T-helper 1 cell treated with Interleukin-12 subunit alpha and Interleukin-12 subunit beta and Interleukin-4 antibody, amounts not matched to agents 30 μg/mL and 1 μg/mL, for 36 hours (primary cell): ENCODE data around the gene CYB5R4.

Experiments
- H3K27ac Mint-ChIP-seq: one replicate; pipeline ENCODE4 v1.8.0; 2021; ENCODE audit warnings: mild to moderate bottlenecking, mixed read lengths
- H3K27me3 Mint-ChIP-seq: one replicate; pipeline ENCODE4 v1.8.0; 2021; ENCODE audit warnings: low read depth, mixed read lengths
- H3K36me3 Mint-ChIP-seq: one replicate; pipeline ENCODE4 v1.8.0; 2021; ENCODE audit warnings: low read depth, mixed read lengths
- H3K4me1 Mint-ChIP-seq: one replicate; pipeline ENCODE4 v1.8.0; 2021; ENCODE audit warnings: low read depth, mixed read lengths
- H3K4me3 Mint-ChIP-seq: one replicate; pipeline ENCODE4 v1.8.0; 2021; ENCODE audit warnings: mild to moderate bottlenecking, moderate library complexity, mixed read lengths
- H3K9me3 Mint-ChIP-seq: one replicate; pipeline ENCODE4 v1.8.0; 2021; ENCODE audit warnings: mixed read lengths

The CYB5R4 gene

DNA sequence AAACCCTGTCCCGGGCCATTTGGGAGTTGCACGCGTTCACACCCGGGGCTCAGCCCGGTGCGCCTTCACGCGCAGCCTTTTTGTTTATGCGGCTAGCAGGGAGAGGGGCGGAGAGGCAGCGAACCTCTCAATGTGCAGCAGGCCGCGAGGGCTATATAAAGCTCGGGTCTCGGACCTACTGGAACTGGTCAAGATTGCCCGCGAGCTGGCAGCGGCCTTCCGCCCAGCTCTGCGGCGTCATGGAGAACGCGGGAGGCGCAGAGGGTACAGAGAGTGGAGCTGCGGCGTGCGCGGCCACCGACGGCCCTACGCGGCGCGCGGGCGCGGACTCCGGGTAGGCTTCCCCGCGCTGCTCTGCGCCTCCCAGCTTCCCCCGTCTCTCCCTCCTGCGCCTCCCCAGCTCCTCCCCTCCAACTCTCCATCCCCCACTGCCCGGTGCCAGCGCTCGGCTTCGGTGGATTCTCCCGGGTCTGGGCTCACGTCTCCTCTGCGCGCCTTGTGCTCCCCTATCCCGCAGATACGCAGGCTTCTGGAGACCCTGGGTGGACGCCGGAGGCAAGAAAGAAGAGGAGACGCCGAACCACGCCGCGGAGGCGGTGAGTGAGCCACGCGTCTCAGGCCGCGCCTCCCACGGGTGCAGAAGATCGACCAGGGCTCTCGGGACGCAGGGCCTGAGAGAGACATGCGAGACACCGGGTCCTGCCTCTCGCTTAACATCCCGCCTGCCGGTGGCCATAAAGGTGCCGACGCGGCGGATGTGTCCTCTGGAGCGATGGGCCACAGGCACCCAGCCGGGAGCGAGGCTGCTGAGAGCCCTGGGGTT lies 6.1 kb upstream of the CYB5R4 start, which contains the start of gene RIPPLY2:
RIPPLY2 (plus strand) TSS at position 183 of the 823 bp plus-strand sequence; CDS start at position 240, 57 bp downstream.
- Mint-ChIP-seq H3K9me3 (no peaks in the 10 kb centered on the region), H3K4me3 (peak within 1 kb of the TSS; percentile 43), H3K36me3 (peaks cover 2% of the 10 kb centered on the region), H3K4me1 (peaks cover 3% of the 10 kb centered on the region), H3K27me3 (peaks cover 69% of the 10 kb centered on the region), H3K27ac (no peak within 1 kb of the TSS)

DNA sequence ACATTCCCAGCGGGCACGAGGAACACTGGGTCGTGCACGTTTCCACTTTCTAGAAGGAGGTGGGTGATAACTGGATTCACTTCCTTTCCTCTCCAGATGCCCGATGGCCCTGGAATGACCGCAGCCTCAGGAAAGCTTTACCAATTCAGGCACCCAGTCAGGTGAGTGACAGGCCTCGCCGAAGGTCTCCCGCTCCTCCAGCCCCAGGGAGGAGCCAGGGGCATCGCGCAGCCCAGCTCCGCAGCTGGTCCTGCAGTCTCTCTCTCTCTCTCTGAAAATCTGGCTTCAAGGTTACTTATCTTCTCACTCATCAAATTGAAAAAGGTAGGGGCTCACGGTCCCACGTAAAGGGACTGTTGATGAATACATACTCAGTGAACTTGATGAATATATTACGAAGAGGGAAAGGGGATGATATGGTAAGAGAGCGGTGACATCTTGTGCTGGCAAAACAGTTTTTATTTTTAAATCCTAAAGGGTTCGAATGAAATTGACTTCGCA lies 5.4 kb upstream of the CYB5R4 start:
- H3K9me3 Mint-ChIP-seq, result no peaks in the 10 kb centered on the region
- H3K27ac Mint-ChIP-seq, result no peak overlapping the region
- H3K36me3 Mint-ChIP-seq, result peaks cover 2% of the 10 kb centered on the region
- H3K4me1 Mint-ChIP-seq, result peaks cover 6% of the 10 kb centered on the region
- H3K4me3 Mint-ChIP-seq, result peak overlapping the region; percentile 33
- H3K27me3 Mint-ChIP-seq, result peaks cover 64% of the 10 kb centered on the region

DNA sequence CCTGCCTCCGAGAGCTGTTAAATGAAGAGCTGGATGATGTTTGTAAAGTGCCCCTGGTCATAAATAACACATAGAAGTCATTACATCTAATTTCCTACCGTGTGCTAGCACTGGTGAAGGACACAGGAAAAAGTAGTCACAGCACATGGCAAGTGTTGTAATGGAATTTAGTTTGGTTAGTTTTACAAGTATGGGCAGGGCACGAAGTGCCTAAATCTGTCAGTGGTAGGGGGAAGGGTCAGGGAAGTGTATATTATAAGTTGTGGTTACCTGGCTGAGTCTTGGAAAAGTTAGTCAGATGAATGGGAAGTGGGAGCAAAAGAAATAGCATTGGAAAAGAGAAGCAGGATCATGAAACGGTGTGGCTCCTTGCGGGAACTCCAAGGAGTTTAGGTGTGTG lies 4.7 kb upstream of the CYB5R4 start:
- no peaks in the 10 kb centered on the region for H3K9me3 Mint-ChIP-seq
- peaks cover 2% of the 10 kb centered on the region for H3K36me3 Mint-ChIP-seq
- H3K27me3 Mint-ChIP-seq, result peaks cover 63% of the 10 kb centered on the region
- H3K4me3 Mint-ChIP-seq, result no peak overlapping the region
- no peak overlapping the region for H3K27ac Mint-ChIP-seq
- H3K4me1 Mint-ChIP-seq, result peaks cover 9% of the 10 kb centered on the region

DNA sequence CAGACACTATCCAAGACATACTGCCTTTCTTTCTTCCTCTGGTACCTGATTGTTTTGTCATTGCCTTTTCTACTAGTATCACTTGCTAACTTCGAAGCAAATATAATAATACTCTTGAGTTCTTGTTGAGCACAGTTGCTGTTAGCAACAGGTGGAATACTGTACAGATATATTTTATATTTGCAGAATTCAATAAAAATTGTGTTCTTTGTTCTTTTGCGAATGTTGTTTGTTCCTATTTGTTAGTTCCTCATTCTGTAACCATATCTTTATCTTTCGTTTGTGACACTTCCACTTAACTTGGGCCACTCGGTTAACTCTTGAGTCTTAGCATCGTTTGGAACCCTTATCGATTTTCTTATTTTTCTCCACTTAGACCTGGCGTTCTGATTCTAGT lies 868 bp downstream of the CYB5R4 start:
- Mint-ChIP-seq H3K4me1 (peaks cover 23% of the 10 kb centered on the region), H3K4me3 (peak overlapping the region; percentile 99), H3K27ac (peak overlapping the region; percentile 91)

DNA sequence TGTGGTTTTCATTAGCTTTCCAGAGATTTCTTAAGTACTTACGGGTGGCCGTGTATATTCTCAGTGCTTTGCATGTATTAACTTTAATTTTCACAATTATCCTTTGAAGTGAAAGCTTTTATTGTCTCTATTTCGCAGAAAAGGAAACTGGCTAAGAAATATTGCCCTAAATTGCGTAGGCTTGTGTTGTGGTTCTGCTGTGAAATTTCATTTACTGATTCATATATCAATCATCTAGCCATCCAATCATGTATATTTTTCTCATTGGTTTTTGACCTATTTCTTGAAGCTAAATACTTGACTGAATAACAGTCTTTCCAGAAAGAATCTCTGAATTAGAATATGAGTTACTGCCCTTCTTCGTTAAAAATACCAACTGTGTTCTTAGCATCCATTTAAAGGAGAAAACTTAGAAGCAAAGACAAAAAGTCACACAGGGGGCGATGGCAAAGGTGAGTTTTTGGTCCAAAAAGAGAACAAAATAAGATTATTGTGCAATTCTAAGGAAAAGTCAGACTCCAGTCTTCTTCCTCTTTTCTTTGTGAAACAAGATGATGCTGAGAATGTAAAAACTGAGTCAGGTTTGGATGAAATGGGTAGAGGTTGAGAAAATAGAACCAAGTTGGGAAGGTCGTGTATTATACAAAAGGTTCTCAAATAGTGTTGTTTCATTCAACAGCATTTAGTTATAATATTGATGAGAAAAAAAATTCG lies 1.4 kb downstream of the CYB5R4 start:
- H3K4me1 Mint-ChIP-seq, result peaks cover 23% of the 10 kb centered on the region
- no peak overlapping the region for H3K27ac Mint-ChIP-seq
- peak overlapping the region; percentile 99 for H3K4me3 Mint-ChIP-seq
- H3K27me3 Mint-ChIP-seq, result peaks cover 8% of the 10 kb centered on the region
- H3K36me3 Mint-ChIP-seq, result peaks cover 10% of the 10 kb centered on the region
- no peaks in the 10 kb centered on the region for H3K9me3 Mint-ChIP-seq

More for the DNA sequence above, 868 bp downstream of the CYB5R4 start:
- no peaks in the 10 kb centered on the region for H3K9me3 Mint-ChIP-seq
- H3K36me3 Mint-ChIP-seq, result peaks cover 5% of the 10 kb centered on the region
- H3K27me3 Mint-ChIP-seq, result peaks cover 13% of the 10 kb centered on the region

DNA sequence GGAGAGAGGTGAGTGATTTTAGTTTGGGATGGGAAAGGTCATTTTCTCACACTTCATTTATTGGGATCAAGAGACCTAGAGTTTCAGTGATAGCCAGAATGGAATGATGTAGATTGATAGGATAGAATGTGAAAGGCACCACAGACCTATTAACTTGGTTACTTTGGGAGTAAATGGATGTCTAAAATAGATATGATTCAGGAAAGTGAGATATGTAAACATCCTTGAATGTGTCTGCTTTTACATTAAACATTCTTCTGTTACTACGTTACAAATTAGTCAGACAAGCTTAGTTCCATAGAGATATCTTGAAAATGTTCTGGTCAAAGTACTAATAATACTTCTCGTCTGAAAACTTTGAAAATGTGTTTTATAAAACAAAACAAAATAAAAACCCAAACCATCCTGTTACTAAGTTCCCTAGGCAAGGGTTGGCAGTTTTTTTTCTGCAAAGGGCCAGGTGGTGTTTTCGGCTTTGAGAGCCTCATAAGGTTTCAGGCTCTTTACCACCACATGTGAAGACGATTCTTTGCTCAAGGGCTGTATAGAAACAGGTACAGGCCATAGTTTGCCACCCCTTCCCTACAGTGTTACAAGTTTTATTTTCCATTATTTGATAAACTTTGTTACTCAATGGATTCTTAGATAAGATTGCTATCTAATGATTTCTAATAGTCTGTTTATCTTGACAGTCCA lies 3.4 kb downstream of the CYB5R4 start:
- no peak overlapping the region for H3K4me3 Mint-ChIP-seq
- H3K4me1 Mint-ChIP-seq, result peaks cover 23% of the 10 kb centered on the region
- H3K9me3 Mint-ChIP-seq, result peaks cover 10% of the 10 kb centered on the region
- peaks cover 3% of the 10 kb centered on the region for H3K27me3 Mint-ChIP-seq
- H3K27ac Mint-ChIP-seq, result no peak overlapping the region
- H3K36me3 Mint-ChIP-seq, result peaks cover 28% of the 10 kb centered on the region

DNA sequence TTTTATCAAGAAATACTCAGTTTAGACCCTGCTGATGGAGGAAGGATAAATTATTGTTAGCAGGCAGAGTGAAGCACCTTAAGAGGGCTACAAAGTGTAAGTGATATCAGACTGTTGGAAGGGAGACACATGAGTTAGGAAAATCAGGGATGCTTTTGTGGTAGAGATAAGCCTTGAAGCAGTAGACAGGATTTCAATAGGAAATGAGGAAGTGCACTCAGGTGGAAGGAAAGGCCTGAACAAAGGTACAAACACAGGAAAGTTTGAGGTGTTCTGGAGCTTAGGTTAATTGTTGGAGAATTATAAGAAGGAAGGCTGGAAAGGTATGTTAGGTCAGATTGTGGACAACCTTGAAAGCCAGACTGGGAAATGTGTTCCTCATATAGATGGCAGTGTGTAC lies 7.6 kb downstream of the CYB5R4 start:
- H3K27ac Mint-ChIP-seq, result no peak overlapping the region
- no peak overlapping the region for H3K4me3 Mint-ChIP-seq
- H3K36me3 Mint-ChIP-seq, result peaks cover 41% of the 10 kb centered on the region
- no peaks in the 10 kb centered on the region for H3K27me3 Mint-ChIP-seq
- H3K9me3 Mint-ChIP-seq, result peaks cover 19% of the 10 kb centered on the region
- peaks cover 7% of the 10 kb centered on the region for H3K4me1 Mint-ChIP-seq

DNA sequence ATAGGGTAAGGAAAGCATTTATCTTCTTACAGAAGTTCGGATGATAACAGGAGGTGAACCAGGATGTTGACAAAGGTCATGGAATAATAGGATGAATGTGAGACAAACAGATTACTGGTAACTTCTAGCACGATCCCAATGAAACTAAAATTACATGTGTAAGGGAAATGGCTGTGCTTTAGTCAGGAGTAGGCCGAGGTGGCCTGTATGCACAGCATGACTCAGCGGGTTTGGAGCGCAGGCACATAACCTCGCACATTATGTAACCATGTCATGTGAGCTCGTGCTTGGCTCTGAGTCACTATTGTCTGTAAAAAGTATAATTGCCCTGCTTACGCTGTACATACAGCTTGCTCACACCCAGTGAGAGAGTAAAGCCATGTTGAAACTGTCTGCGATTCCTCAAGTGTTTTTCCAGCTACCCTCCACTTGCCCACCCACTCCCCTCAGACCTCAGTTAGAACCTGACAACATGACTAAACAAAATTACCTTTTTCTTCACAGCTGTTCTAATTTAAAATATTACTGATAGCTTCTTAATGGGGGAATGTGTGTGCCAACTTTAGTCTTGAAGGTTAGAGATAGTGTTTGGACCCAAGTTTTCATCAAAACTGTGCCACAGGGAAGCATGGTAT lies 8.2 kb downstream of the CYB5R4 start:
- peaks cover 41% of the 10 kb centered on the region for H3K36me3 Mint-ChIP-seq
- no peak overlapping the region for H3K27ac Mint-ChIP-seq
- H3K27me3 Mint-ChIP-seq, result no peaks in the 10 kb centered on the region
- no peak overlapping the region for H3K4me3 Mint-ChIP-seq
- peaks cover 19% of the 10 kb centered on the region for H3K9me3 Mint-ChIP-seq
- peaks cover 6% of the 10 kb centered on the region for H3K4me1 Mint-ChIP-seq

DNA sequence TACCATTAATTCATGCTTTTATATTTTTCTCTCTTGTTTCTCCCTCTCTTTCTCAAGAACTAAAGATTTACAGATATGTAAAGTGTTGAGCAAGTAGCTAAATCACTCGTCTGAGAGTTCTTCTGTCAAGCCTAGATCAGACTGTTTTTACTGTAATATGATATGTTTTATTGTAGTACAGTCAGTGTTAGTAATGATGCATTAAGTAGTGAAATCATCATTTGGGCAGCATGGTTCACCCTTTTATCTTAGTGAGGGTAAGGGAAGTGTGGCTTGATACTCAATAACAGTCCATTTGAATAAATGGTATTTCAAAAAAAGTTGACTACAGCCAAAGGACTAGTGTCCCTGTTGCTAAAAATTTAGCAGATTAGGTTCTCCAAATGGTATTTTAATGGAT lies 9.2 kb downstream of the CYB5R4 start:
- H3K4me3 Mint-ChIP-seq, result no peak overlapping the region
- peaks cover 19% of the 10 kb centered on the region for H3K9me3 Mint-ChIP-seq
- peaks cover 41% of the 10 kb centered on the region for H3K36me3 Mint-ChIP-seq
- no peaks in the 10 kb centered on the region for H3K27me3 Mint-ChIP-seq
- H3K4me1 Mint-ChIP-seq, result peaks cover 9% of the 10 kb centered on the region
- no peak overlapping the region for H3K27ac Mint-ChIP-seq

DNA sequence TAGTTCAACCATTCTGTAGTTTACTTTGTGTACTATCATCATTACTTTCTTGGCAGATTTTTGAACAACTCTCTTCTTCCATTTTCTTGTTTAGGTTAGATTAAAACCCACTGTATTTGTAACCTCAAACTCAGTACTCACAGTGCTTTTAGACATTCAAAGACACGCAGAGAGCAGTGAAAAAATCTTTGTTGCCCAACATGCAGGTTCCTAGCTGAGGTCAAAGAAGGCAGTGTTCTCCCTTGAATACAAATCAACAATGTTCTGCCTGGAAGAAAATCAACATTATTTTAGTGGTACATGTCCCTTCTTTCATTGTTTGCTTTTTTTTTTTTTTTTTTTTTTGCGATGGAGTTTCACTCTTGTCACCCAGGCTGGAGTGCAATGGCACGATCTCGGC lies 11.2 kb downstream of the CYB5R4 start:
- H3K27me3 Mint-ChIP-seq, result no peaks in the 10 kb centered on the region
- peaks cover 19% of the 10 kb centered on the region for H3K9me3 Mint-ChIP-seq
- peaks cover 13% of the 10 kb centered on the region for H3K4me1 Mint-ChIP-seq
- peaks cover 34% of the 10 kb centered on the region for H3K36me3 Mint-ChIP-seq
- H3K4me3 Mint-ChIP-seq, result no peak overlapping the region
- H3K27ac Mint-ChIP-seq, result no peak overlapping the region

DNA sequence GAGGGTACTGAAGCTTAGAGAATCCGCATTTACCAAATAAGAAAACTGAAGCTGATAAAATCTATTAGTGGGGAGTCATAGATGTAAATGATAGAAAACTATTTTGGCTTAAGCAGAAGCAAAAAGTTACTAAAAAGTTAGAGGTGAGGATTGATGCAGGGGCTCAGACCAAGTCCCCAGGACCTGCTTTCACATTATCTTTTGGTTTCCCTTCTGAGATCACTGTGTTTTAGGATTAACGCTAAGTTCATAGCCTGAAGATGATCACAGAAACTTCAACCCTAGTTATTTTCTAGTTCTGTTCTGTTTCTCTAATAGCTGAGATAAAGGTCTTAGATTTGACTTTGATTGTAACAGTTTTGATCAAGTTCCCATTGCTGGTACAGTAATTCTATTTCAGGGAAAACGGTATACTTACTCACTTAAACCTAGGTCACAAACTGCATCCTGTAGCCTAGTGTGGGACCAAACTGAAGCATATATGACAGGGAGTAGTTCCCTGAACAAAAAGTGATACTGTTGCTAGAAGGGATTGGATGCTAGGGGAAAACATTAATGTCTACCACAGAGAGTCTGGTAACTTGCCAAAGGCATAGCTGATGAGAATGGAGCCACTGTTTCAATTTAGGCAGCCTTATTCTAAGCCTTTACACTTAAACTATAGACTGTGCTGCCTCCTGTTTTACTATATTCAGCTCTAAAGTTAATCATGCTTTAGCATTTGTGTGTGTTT lies 13.1 kb downstream of the CYB5R4 start:
- H3K27ac Mint-ChIP-seq, result no peak overlapping the region
- H3K27me3 Mint-ChIP-seq, result no peaks in the 10 kb centered on the region
- peaks cover 16% of the 10 kb centered on the region for H3K4me1 Mint-ChIP-seq
- H3K4me3 Mint-ChIP-seq, result no peak overlapping the region
- peaks cover 11% of the 10 kb centered on the region for H3K9me3 Mint-ChIP-seq
- peaks cover 17% of the 10 kb centered on the region for H3K36me3 Mint-ChIP-seq

DNA sequence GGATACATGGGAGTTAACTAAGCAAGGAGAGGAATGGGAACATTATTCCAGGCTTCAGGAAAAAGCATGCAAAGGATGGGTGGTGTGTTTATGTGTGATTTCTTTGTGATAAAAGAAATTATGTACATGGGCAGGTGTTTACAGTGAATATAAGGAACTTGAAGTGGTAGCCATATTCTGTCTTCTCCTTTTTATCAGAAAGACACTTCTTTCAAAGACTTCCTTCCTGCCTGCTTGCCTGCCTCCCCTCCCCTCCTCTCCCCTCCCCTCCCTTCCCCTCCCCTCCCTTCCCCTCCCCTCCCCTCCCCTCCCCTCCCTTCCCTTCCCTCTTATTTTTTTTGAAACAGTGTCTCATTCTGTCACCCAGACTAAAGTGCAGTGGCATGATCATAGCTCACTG lies 14.4 kb downstream of the CYB5R4 start:
- no peaks in the 10 kb centered on the region for H3K9me3 Mint-ChIP-seq
- H3K36me3 Mint-ChIP-seq, result peaks cover 5% of the 10 kb centered on the region
- H3K4me3 Mint-ChIP-seq, result no peak overlapping the region
- H3K4me1 Mint-ChIP-seq, result peaks cover 14% of the 10 kb centered on the region
- H3K27ac Mint-ChIP-seq, result no peak overlapping the region
- H3K27me3 Mint-ChIP-seq, result no peaks in the 10 kb centered on the region

DNA sequence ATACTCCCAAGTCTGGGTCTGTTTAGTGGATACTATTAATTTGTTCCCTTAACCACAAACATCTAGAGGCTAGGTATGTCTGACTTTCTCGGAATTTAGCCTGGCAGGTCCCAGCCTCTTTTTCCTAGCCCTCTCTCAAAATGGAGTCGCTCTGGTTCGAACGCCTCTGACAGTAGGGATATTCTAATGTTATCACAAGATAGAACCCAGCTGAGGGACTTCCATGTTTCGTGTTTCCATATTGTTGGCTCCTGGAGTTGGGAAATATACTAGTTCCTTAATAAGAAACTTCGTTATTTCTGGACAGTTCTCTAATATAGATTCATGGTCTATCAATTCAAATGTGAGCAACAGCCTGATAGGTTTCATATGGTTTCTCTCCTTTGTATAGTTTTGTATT lies 16.4 kb downstream of the CYB5R4 start:
- Mint-ChIP-seq H3K4me3 (no peak overlapping the region), H3K4me1 (peaks cover 15% of the 10 kb centered on the region), H3K36me3 (no peaks in the 10 kb centered on the region)

More for the DNA sequence above, 16.4 kb downstream of the CYB5R4 start:
- no peaks in the 10 kb centered on the region for H3K9me3 Mint-ChIP-seq
- H3K27ac Mint-ChIP-seq, result no peak overlapping the region
- no peaks in the 10 kb centered on the region for H3K27me3 Mint-ChIP-seq
